ENCODE data around the gene NPIPA7. TPM values are rescaled to one million over a fixed set of nuclear protein-coding genes. Genes with fewer than 3 reads are reported as not detected.
"Not testable (repeated sequence)": the region's sequence is repeated elsewhere in the genome, so short reads cannot be mapped to it uniquely, and the experiment has no call there.

NPIPA7 gene
- 10 to 100 TPM in 1 of 2 donors, 1 to 10 TPM in 1; 9.7 to 10.7 TPM for total RNA-seq
- polyA plus RNA-seq (2013, experiment 1 of 2) = 6.7 TPM
- polyA plus RNA-seq (2013, experiment 2 of 2) = 5.8 TPM
- long read RNA-seq, experiment 1, partial matches to known transcripts = 0 of 2 reads
- long read RNA-seq, experiment 1, other reads (novel, unspliced or antisense) = 2 of 2 reads
- long read RNA-seq, experiment 2 = 0 reads
- long read RNA-seq, experiment 3 = 0 reads
- long read RNA-seq, experiment 4 = 0 reads

GRCh38 chr16:16378840-16379239, at the start of gene NPIPA7:
TSS of gene NPIPA7 (plus strand) at chr16:16379140. CDS start at chr16:16379245, 105 bp downstream.
- H3K36me3 Mint-ChIP-seq (ENCODE audit: low read depth); H3K27me3 ChIP-seq (ENCODE audit: control insufficient read depth, insufficient read depth, low read length, poor library complexity, severe bottlenecking); H3K27me3 Mint-ChIP-seq (ENCODE audit: insufficient read depth); H3K4me1 ChIP-seq (ENCODE audit: control insufficient read depth, insufficient read depth, low read length); H3K9me3 ChIP-seq (ENCODE audit: control insufficient read depth, low read length); H3K36me3 ChIP-seq (ENCODE audit: control insufficient read depth, insufficient read depth, low read length); H3K9ac ChIP-seq (ENCODE audit: extremely low read depth, low read length, poor library complexity, severe bottlenecking); H3K27ac ChIP-seq (ENCODE audit: low read depth, low read length); H3K4me3 Mint-ChIP-seq; H3K9me3 Mint-ChIP-seq; H3K27ac Mint-ChIP-seq; H3K4me1 Mint-ChIP-seq; H3K4me3 ChIP-seq (ENCODE audit: low read length); DNase-seq: not testable (repeated sequence)
- no CpG with 5 or more reads among the region's 3 CpGs for WGBS, 2 experiments (ENCODE audit: insufficient coverage in 1 of 2, insufficient read length in 1 of 2)

- not testable (repeated sequence) for H3K4me1 Mint-ChIP-seq
These were observed 47.5 kb upstream of the NPIPA7 start for GRCh38 chr16:16331466-16331865.

GRCh38 chr16:16357556-16357955, 21.4 kb upstream of the NPIPA7 start:
- H3K27ac Mint-ChIP-seq; H3K27me3 Mint-ChIP-seq (ENCODE audit: insufficient read depth); H3K27me3 ChIP-seq (ENCODE audit: control insufficient read depth, insufficient read depth, low read length, poor library complexity, severe bottlenecking); H3K4me3 ChIP-seq (ENCODE audit: low read length); H3K36me3 Mint-ChIP-seq (ENCODE audit: low read depth); H3K27ac ChIP-seq (ENCODE audit: low read depth, low read length); H3K36me3 ChIP-seq (ENCODE audit: control insufficient read depth, insufficient read depth, low read length); H3K9ac ChIP-seq (ENCODE audit: extremely low read depth, low read length, poor library complexity, severe bottlenecking); H3K4me3 Mint-ChIP-seq; DNase-seq; H3K9me3 Mint-ChIP-seq; H3K9me3 ChIP-seq (ENCODE audit: control insufficient read depth, low read length); H3K4me1 ChIP-seq (ENCODE audit: control insufficient read depth, insufficient read depth, low read length); H3K4me1 Mint-ChIP-seq: not testable (repeated sequence)
- WGBS, 2 experiments (ENCODE audit: insufficient coverage in 1 of 2, insufficient read length in 1 of 2) = 96% methylated on average over 8 of the region's 30 CpGs; no CpG with 5 or more reads in 1 of the 2 experiments

More at GRCh38 chr16:16331466-16331865, 47.5 kb upstream of the NPIPA7 start:
- H3K27me3 ChIP-seq (ENCODE audit: control insufficient read depth, insufficient read depth, low read length, poor library complexity, severe bottlenecking); H3K36me3 Mint-ChIP-seq (ENCODE audit: low read depth); H3K9me3 Mint-ChIP-seq; H3K4me3 Mint-ChIP-seq; H3K9ac ChIP-seq (ENCODE audit: extremely low read depth, low read length, poor library complexity, severe bottlenecking); DNase-seq; H3K4me1 ChIP-seq (ENCODE audit: control insufficient read depth, insufficient read depth, low read length); H3K9me3 ChIP-seq (ENCODE audit: control insufficient read depth, low read length); H3K4me3 ChIP-seq (ENCODE audit: low read length); H3K27me3 Mint-ChIP-seq (ENCODE audit: insufficient read depth); H3K27ac Mint-ChIP-seq; H3K27ac ChIP-seq (ENCODE audit: low read depth, low read length); H3K36me3 ChIP-seq (ENCODE audit: control insufficient read depth, insufficient read depth, low read length): not testable (repeated sequence)
- WGBS, 2 experiments (ENCODE audit: insufficient coverage in 1 of 2, insufficient read length in 1 of 2) = 96% methylated on average over 9 of the region's 23 CpGs; no CpG with 5 or more reads in 1 of the 2 experiments

- WGBS, 2 experiments (ENCODE audit: insufficient coverage in 1 of 2, insufficient read length in 1 of 2) = 100% methylated on average over 3 of the region's 40 CpGs; no CpG with 5 or more reads in 1 of the 2 experiments
- not testable (repeated sequence) for H3K9me3 Mint-ChIP-seq; H3K4me1 ChIP-seq (ENCODE audit: control insufficient read depth, insufficient read depth, low read length); H3K4me1 Mint-ChIP-seq; H3K27me3 Mint-ChIP-seq (ENCODE audit: insufficient read depth); H3K27me3 ChIP-seq (ENCODE audit: control insufficient read depth, insufficient read depth, low read length, poor library complexity, severe bottlenecking); H3K4me3 ChIP-seq (ENCODE audit: low read length); H3K4me3 Mint-ChIP-seq; H3K36me3 ChIP-seq (ENCODE audit: control insufficient read depth, insufficient read depth, low read length); H3K9ac ChIP-seq (ENCODE audit: extremely low read depth, low read length, poor library complexity, severe bottlenecking); H3K27ac Mint-ChIP-seq; H3K36me3 Mint-ChIP-seq (ENCODE audit: low read depth); DNase-seq; H3K27ac ChIP-seq (ENCODE audit: low read depth, low read length); H3K9me3 ChIP-seq (ENCODE audit: control insufficient read depth, low read length)
These were observed 20.2 kb upstream of the NPIPA7 start for GRCh38 chr16:16358539-16359240.

GRCh38 chr16:16363595-16363994, 15.3 kb upstream of the NPIPA7 start:
- not testable (repeated sequence) for H3K27me3 ChIP-seq (ENCODE audit: control insufficient read depth, insufficient read depth, low read length, poor library complexity, severe bottlenecking); H3K36me3 Mint-ChIP-seq (ENCODE audit: low read depth)
- WGBS, 2 experiments (ENCODE audit: insufficient coverage in 1 of 2, insufficient read length in 1 of 2) = 76% methylated on average over 5 of the region's 31 CpGs; no CpG with 5 or more reads in 1 of the 2 experiments

GRCh38 chr16:16364100-16364499, 14.8 kb upstream of the NPIPA7 start:
- not testable (repeated sequence) for H3K9ac ChIP-seq (ENCODE audit: extremely low read depth, low read length, poor library complexity, severe bottlenecking); H3K4me1 ChIP-seq (ENCODE audit: control insufficient read depth, insufficient read depth, low read length); H3K27me3 Mint-ChIP-seq (ENCODE audit: insufficient read depth); H3K36me3 Mint-ChIP-seq (ENCODE audit: low read depth); DNase-seq; H3K27ac Mint-ChIP-seq; H3K9me3 Mint-ChIP-seq; H3K27me3 ChIP-seq (ENCODE audit: control insufficient read depth, insufficient read depth, low read length, poor library complexity, severe bottlenecking); H3K9me3 ChIP-seq (ENCODE audit: control insufficient read depth, low read length); H3K4me1 Mint-ChIP-seq; H3K4me3 Mint-ChIP-seq; H3K27ac ChIP-seq (ENCODE audit: low read depth, low read length); H3K4me3 ChIP-seq (ENCODE audit: low read length); H3K36me3 ChIP-seq (ENCODE audit: control insufficient read depth, insufficient read depth, low read length)
- WGBS, 2 experiments (ENCODE audit: insufficient coverage in 1 of 2, insufficient read length in 1 of 2) = no CpG with 5 or more reads among the region's 39 CpGs

More at GRCh38 chr16:16363595-16363994, 15.3 kb upstream of the NPIPA7 start:
- H3K9ac ChIP-seq (ENCODE audit: extremely low read depth, low read length, poor library complexity, severe bottlenecking); H3K27me3 Mint-ChIP-seq (ENCODE audit: insufficient read depth); H3K4me3 Mint-ChIP-seq; H3K4me3 ChIP-seq (ENCODE audit: low read length); DNase-seq; H3K27ac ChIP-seq (ENCODE audit: low read depth, low read length); H3K27ac Mint-ChIP-seq; H3K36me3 ChIP-seq (ENCODE audit: control insufficient read depth, insufficient read depth, low read length); H3K9me3 Mint-ChIP-seq; H3K4me1 Mint-ChIP-seq; H3K9me3 ChIP-seq (ENCODE audit: control insufficient read depth, low read length); H3K4me1 ChIP-seq (ENCODE audit: control insufficient read depth, insufficient read depth, low read length): not testable (repeated sequence)

GRCh38 chr16:16364701-16365100, 14.2 kb upstream of the NPIPA7 start:
- not testable (repeated sequence) for H3K4me1 Mint-ChIP-seq; H3K36me3 ChIP-seq (ENCODE audit: control insufficient read depth, insufficient read depth, low read length); H3K27ac Mint-ChIP-seq; H3K9me3 Mint-ChIP-seq; H3K36me3 Mint-ChIP-seq (ENCODE audit: low read depth); H3K4me3 Mint-ChIP-seq; H3K9me3 ChIP-seq (ENCODE audit: control insufficient read depth, low read length); H3K4me1 ChIP-seq (ENCODE audit: control insufficient read depth, insufficient read depth, low read length); H3K9ac ChIP-seq (ENCODE audit: extremely low read depth, low read length, poor library complexity, severe bottlenecking); H3K27me3 Mint-ChIP-seq (ENCODE audit: insufficient read depth); H3K4me3 ChIP-seq (ENCODE audit: low read length); DNase-seq; H3K27me3 ChIP-seq (ENCODE audit: control insufficient read depth, insufficient read depth, low read length, poor library complexity, severe bottlenecking); H3K27ac ChIP-seq (ENCODE audit: low read depth, low read length)
- 43% methylated on average over 1 of the region's 28 CpGs; no CpG with 5 or more reads in 1 of the 2 experiments for WGBS, 2 experiments (ENCODE audit: insufficient coverage in 1 of 2, insufficient read length in 1 of 2)
